Measurements from ENCODE around the gene GAS2L1.

GAS2L1 gene

GRCh38 chr22:29337631-29338284 is 31.3 kb downstream of the GAS2L1 start:
- Histone ChIP-seq H3K4me3 (replicated peaks; ENCODE audit: insufficient read depth, low read length) (no peak overlapping the region), H3K27ac (replicated peaks) (no peak overlapping the region), H3K27me3 (ENCODE audit: insufficient read depth, poor library complexity, severe bottlenecking) (no peaks in the 10 kb centered on the region)
- no peak for TF ChIP-seq CTCF (IDR thresholded peaks at IDR 0.05; ENCODE audit: insufficient read depth, low read length)
- TF ChIP-seq POLR2AphosphoS5 (IDR thresholded peaks at IDR 0.05; ENCODE audit: low read depth), result no peak
- no peak for TF ChIP-seq REST (IDR thresholded peaks at IDR 0.05; ENCODE audit: insufficient replicate concordance, low read depth)
- TF ChIP-seq SPI1 (IDR thresholded peaks at IDR 0.05; ENCODE audit: borderline replicate concordance, low read depth), result no peak
- no peak for TF ChIP-seq GABPA (IDR thresholded peaks at IDR 0.05; ENCODE audit: low read depth)
- no peak for DNase-seq (ENCODE audit: low read depth in 1 of 2, low spot score in 1 of 2)

- Histone ChIP-seq H3K4me3 (replicated peaks; ENCODE audit: insufficient read depth, low read length) (no peak overlapping the region), H3K27me3 (ENCODE audit: insufficient read depth, poor library complexity, severe bottlenecking) (no peaks in the 10 kb centered on the region), H3K27ac (replicated peaks) (no peak overlapping the region)
- TF ChIP-seq REST (IDR thresholded peaks at IDR 0.05; ENCODE audit: insufficient replicate concordance, low read depth), result no peak
- no peak for TF ChIP-seq GABPA (IDR thresholded peaks at IDR 0.05; ENCODE audit: low read depth)
- TF ChIP-seq CTCF (IDR thresholded peaks at IDR 0.05; ENCODE audit: insufficient read depth, low read length), result no peak
- no peak for TF ChIP-seq SPI1 (IDR thresholded peaks at IDR 0.05; ENCODE audit: borderline replicate concordance, low read depth)
- TF ChIP-seq POLR2AphosphoS5 (IDR thresholded peaks at IDR 0.05; ENCODE audit: low read depth), result no peak
- DNase-seq (ENCODE audit: low read depth in 1 of 2, low spot score in 1 of 2), result no peak
Measured at GRCh38 chr22:29338398-29338797, 31.9 kb downstream of the GAS2L1 start.

- Histone ChIP-seq H3K27me3 (ENCODE audit: insufficient read depth, poor library complexity, severe bottlenecking) (no peaks in the 10 kb centered on the region), H3K4me3 (replicated peaks; ENCODE audit: insufficient read depth, low read length) (no peak overlapping the region), H3K27ac (replicated peaks) (no peak overlapping the region)
- no peak for TF ChIP-seq POLR2AphosphoS5 (IDR thresholded peaks at IDR 0.05; ENCODE audit: low read depth)
- TF ChIP-seq CTCF (IDR thresholded peaks at IDR 0.05; ENCODE audit: insufficient read depth, low read length), result no peak
- TF ChIP-seq GABPA (IDR thresholded peaks at IDR 0.05; ENCODE audit: low read depth), result no peak
- no peak for TF ChIP-seq REST (IDR thresholded peaks at IDR 0.05; ENCODE audit: insufficient replicate concordance, low read depth)
- no peak for TF ChIP-seq SPI1 (IDR thresholded peaks at IDR 0.05; ENCODE audit: borderline replicate concordance, low read depth)
- no peak for DNase-seq (ENCODE audit: low read depth in 1 of 2, low spot score in 1 of 2)
Measured at GRCh38 chr22:29339381-29340235, 33.2 kb downstream of the GAS2L1 start.

Data from HL-60 (cell line).